GM23248 (cell line): ENCODE data around the gene MYO18B. TPM values are rescaled to one million over a fixed set of nuclear protein-coding genes. Genes with fewer than 3 reads are reported as not detected.

Experiments
- DNase-seq: peaks from one replicate; pipeline ENCODE4 v3.0.0-alpha.2; 2015
- H2AFZ ChIP-seq: fragments of 200-600 bp; sonication (generic); 2 replicates; pipeline ENCODE4 v1.6.1; 2016; ENCODE audit warnings: antibody characterized with exemption
- H3F3A ChIP-seq: fragments of 200-600 bp; sonication (generic); 2 replicates; pipeline ENCODE4 v1.6.1; 2016; ENCODE audit warnings: mild to moderate bottlenecking, antibody characterized with exemption, mixed run types; ENCODE audit not compliant: insufficient read depth
- H3K27ac ChIP-seq: fragments of 200-600 bp; sonication (generic); 2 replicates; pipeline ENCODE4 v1.5.1; 2016; ENCODE audit warnings: mild to moderate bottlenecking
- H3K27me3 ChIP-seq: fragments of 200-600 bp; sonication (generic); replicated peaks from 2 replicates; pipeline ENCODE4 v1.6.1; 2016; ENCODE audit warnings: mild to moderate bottlenecking; ENCODE audit not compliant: insufficient read depth
- H3K36me3 ChIP-seq: fragments of 200-600 bp; sonication (generic); 2 replicates; pipeline ENCODE4 v1.6.1; 2016; ENCODE audit warnings: low read depth, mild to moderate bottlenecking
- H3K4me1 ChIP-seq: fragments of 200-600 bp; sonication (generic); 2 replicates; pipeline ENCODE4 v1.6.1; 2016; ENCODE audit warnings: mild to moderate bottlenecking; ENCODE audit not compliant: insufficient read depth
- H3K4me2 ChIP-seq: fragments of 200-600 bp; sonication (generic); one replicate; pipeline ENCODE4 v1.6.1; 2016; ENCODE audit warnings: mild to moderate bottlenecking; ENCODE audit not compliant: unreplicated experiment
- H3K4me3 ChIP-seq: fragments of 200-600 bp; sonication (generic); 2 replicates; pipeline ENCODE4 v1.5.1; 2016; ENCODE audit warnings: mild to moderate bottlenecking
- H3K79me2 ChIP-seq: fragments of 200-600 bp; sonication (generic); 2 replicates; pipeline ENCODE4 v1.6.1; 2016; ENCODE audit warnings: mild to moderate bottlenecking; ENCODE audit not compliant: insufficient read depth
- H3K9ac ChIP-seq: fragments of 200-600 bp; sonication (generic); 2 replicates; pipeline ENCODE4 v1.6.1; 2016; ENCODE audit warnings: mild to moderate bottlenecking
- H3K9me2 ChIP-seq: fragments of 200-600 bp; sonication (generic); 2 replicates; pipeline ENCODE4 v1.6.1; 2016; ENCODE audit warnings: mixed run types, mild to moderate bottlenecking, moderate library complexity; ENCODE audit not compliant: insufficient read depth
- H3K9me3 ChIP-seq: fragments of 200-600 bp; sonication (generic); one replicate; pipeline ENCODE4 v1.6.1; 2017; ENCODE audit warnings: low read depth
- H4K20me1 ChIP-seq: fragments of 200-600 bp; sonication (generic); 2 replicates; pipeline ENCODE4 v1.6.0; 2016; ENCODE audit not compliant: insufficient read depth
- EZH2 ChIP-seq: fragments of 200-600 bp; sonication (generic); IDR thresholded peaks from 2 replicates; pipeline ENCODE4 v1.6.1; 2018; ENCODE audit warnings: antibody characterized with exemption, mild to moderate bottlenecking; ENCODE audit not compliant: insufficient read depth, poor library complexity, severe bottlenecking
- EZH2phosphoT487 ChIP-seq: fragments of 200-600 bp; sonication (generic); IDR thresholded peaks from 2 replicates; pipeline ENCODE4 v1.6.1; 2018; ENCODE audit warnings: antibody characterized with exemption, moderate library complexity, mild to moderate bottlenecking, low read depth; ENCODE audit not compliant: insufficient read depth
- whole genome bisulfite sequencing, 2 experiments: methylation state at CpG; one replicate each; pipeline ENCODE4 v1.1.6; 2015 to 2017; ENCODE audit warnings: low lambda C conversion rate in 2 of 2, low coverage in 1 of 2; ENCODE audit errors: missing lambda C conversion rate in 2 of 2; 5-methylcytosine and 5-hydroxymethylcytosine counted together
- in situ Hi-C: fragments of 300-500 bp; cut with MboI; formaldehyde crosslinking; loops from 2 replicates; pipeline ENCODE4 v1.15.0; 2020
- polyA plus RNA-seq: library from polyadenylated mRNA; unstranded; fragments of >200 nt; fragmentation: Nextera tagmentation; extraction: Ambion mirVana; gene quantifications from 2 replicates; pipeline ENCODE4 v1.2.1, GENCODE V29; 2016
- total RNA-seq: library from RNA; depleted of rRNA; stranded (reverse); fragments of >200 nt; shearing (Covaris generic); gene quantifications from 2 replicates; pipeline ENCODE4 v1.2.3, GENCODE V29; 2014

MYO18B gene
- total and polyA plus RNA-seq, 2 experiments from 2014 or later: not detected

- WGBS, 2 experiments: 0 to 4% methylated on average over 8 of the region's 8 CpGs
Measured at GRCh38 chr22:25987948-25988347, 246.0 kb downstream of the MYO18B start.

GRCh38 chr22:25990940-25991339 is 249.0 kb downstream of the MYO18B start:
- Histone ChIP-seq H2AFZ (no peak overlapping the region), H3K9me3 (no peaks in the 10 kb centered on the region), H3K27ac (no peak overlapping the region), H3K4me2 (no peak overlapping the region), H3K4me1 (no peaks in the 10 kb centered on the region), H3K27me3 (no peaks in the 10 kb centered on the region), H3K4me3 (no peak overlapping the region), H3K9ac (no peak overlapping the region), H3F3A (no peaks in the 10 kb centered on the region), H3K79me2 (no peaks in the 10 kb centered on the region), H3K36me3 (no peaks in the 10 kb centered on the region), H3K9me2 (no peaks in the 10 kb centered on the region), H4K20me1 (no peaks in the 10 kb centered on the region)
- WGBS, 2 experiments: 23 to 25% methylated on average over 8 of the region's 8 CpGs
- DNase-seq: no peak
- TF ChIP-seq EZH2 (no peak), EZH2phosphoT487 (no peak)
- in situ Hi-C loops: no loop called here

More at GRCh38 chr22:25987948-25988347, 246.0 kb downstream of the MYO18B start:
- DNase-seq: no peak
- H3K4me1 ChIP-seq: no peaks in the 10 kb centered on the region
- no peak overlapping the region for H3K4me3 ChIP-seq
- no peaks in the 10 kb centered on the region for H3K79me2 ChIP-seq
- H3K27ac ChIP-seq: no peak overlapping the region
- in situ Hi-C loops: no loop called here
- H3K9me2 ChIP-seq: no peaks in the 10 kb centered on the region
- no peaks in the 10 kb centered on the region for H3F3A ChIP-seq
- no peaks in the 10 kb centered on the region for H3K27me3 ChIP-seq
- no peaks in the 10 kb centered on the region for H3K9me3 ChIP-seq
- H2AFZ ChIP-seq: no peak overlapping the region
- H3K9ac ChIP-seq: no peak overlapping the region
- TF ChIP-seq EZH2phosphoT487: no peak
- no peak for TF ChIP-seq EZH2
- H4K20me1 ChIP-seq: no peaks in the 10 kb centered on the region
- H3K36me3 ChIP-seq: no peaks in the 10 kb centered on the region
- no peak overlapping the region for H3K4me2 ChIP-seq

- H3K36me3 ChIP-seq: no peaks in the 10 kb centered on the region
- no peaks in the 10 kb centered on the region for H3K27me3 ChIP-seq
- TF ChIP-seq EZH2: no peak
- no peak for TF ChIP-seq EZH2phosphoT487
- H3K4me3 ChIP-seq: no peak overlapping the region
- no peaks in the 10 kb centered on the region for H3K4me1 ChIP-seq
- H4K20me1 ChIP-seq: no peaks in the 10 kb centered on the region
- H3K27ac ChIP-seq: no peak overlapping the region
- no peaks in the 10 kb centered on the region for H3K9me3 ChIP-seq
- no peak overlapping the region for H3K4me2 ChIP-seq
- no peak overlapping the region for H2AFZ ChIP-seq
- in situ Hi-C loops: no loop called here
- H3K9ac ChIP-seq: no peak overlapping the region
- no peaks in the 10 kb centered on the region for H3K9me2 ChIP-seq
- no peaks in the 10 kb centered on the region for H3F3A ChIP-seq
- DNase-seq: no peak
- WGBS, 2 experiments: 30 to 37% methylated on average over 12 of the region's 12 CpGs
- H3K79me2 ChIP-seq: no peaks in the 10 kb centered on the region
Measured at GRCh38 chr22:25992331-25992730, 250.3 kb downstream of the MYO18B start.

GRCh38 chr22:25996669-25997068 is 254.7 kb downstream of the MYO18B start:
- Histone ChIP-seq H3K79me2 (no peaks in the 10 kb centered on the region), H3F3A (no peaks in the 10 kb centered on the region), H3K9ac (no peak overlapping the region), H3K4me3 (no peak overlapping the region), H3K4me1 (no peaks in the 10 kb centered on the region), H3K27ac (no peak overlapping the region), H2AFZ (no peak overlapping the region), H3K4me2 (no peak overlapping the region), H3K9me2 (no peaks in the 10 kb centered on the region), H3K27me3 (no peaks in the 10 kb centered on the region), H4K20me1 (no peaks in the 10 kb centered on the region), H3K36me3 (no peaks in the 10 kb centered on the region), H3K9me3 (no peaks in the 10 kb centered on the region)
- in situ Hi-C loops: no loop called here
- no peak for TF ChIP-seq EZH2phosphoT487
- TF ChIP-seq EZH2: no peak
- no peak for DNase-seq
- 34 to 40% methylated on average over 7 of the region's 7 CpGs for WGBS, 2 experiments
